SKM-1 treated with dmso at 0.1 percent for 144 hours (cell line): ENCODE measurements around the gene POTEF.
"Not testable (repeated sequence)": the region's sequence is repeated elsewhere in the genome, so short reads cannot be mapped to it uniquely, and the experiment has no call there.

ENCODE experiments used
- DNase-seq: peaks from one replicate; lab custom pipeline; 2025; ENCODE audit not compliant: unreplicated experiment; lab: John Stamatoyannopoulos, UW

POTEF gene

DNA sequence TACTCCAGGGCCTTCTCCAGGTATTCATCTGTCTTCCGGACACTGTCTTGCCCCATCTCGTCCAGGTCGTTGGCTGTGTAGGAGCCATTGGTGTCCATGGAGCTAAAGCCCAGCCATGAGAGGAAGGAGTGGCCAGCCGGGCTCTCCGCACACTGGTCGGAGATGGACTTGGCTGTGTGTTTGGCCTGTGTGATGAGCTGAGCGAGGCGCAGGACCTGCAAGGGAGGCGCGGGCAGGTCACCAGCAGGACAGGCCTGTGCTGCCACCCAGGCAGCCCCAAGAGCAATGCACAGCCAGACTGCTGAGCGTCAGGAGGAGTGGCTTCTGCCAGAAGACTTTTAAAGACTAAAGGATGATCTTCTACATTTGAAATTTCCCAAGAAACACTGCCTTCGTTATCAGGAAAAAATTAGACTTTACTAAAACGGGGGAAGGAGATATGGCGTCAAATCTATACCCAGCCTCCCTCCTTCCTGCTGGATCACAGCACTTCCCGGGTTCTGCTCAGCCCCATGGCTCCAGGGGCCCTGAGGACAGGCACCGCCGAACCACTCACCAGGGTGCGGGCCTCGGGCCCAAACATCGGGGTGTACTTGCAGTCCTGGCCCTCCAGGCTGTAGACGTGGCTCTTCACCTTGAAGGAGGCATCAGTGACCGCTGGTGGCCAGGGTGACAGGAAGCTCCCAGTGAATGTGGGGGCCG, 24.9 kb upstream of the POTEF start:
- not testable (repeated sequence) for DNase-seq

DNA sequence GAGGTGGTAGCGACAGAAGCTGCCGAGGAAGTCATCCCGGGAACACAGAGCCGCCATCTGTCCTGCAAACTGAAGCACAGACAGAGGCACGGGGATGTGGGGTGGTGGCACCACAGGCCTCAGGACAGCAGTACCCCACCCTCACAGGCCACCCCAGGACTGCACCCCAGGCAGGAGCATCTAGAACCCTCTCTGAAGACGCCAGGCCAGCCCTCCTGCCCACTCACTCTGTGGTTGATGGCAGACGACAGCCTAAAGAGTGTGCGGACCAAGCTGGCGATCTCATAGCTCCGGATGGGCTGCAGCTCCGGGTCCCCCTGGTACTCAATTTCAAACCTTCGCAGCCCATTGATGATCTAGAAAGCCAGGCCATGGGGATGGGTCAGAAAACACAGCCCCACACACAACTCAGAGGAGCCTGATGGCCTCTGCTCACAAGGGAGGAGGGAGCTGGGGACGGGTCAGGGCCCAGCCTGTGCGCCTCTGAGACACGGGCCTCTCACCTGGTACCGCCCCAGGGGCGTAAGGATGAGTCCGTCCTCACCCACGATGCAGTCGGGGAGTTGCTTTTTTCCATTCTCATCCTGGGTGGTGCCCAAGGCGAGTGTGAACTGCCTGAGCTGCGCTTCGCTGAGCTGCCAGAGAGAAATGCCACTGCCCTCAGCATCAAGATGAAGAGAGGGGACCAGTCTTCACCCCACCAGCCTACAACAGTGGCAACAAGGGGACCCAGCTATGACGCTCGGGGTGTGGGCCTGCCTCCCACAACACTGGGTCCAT, 24.0 kb upstream of the POTEF start:
- no peak for DNase-seq

DNA sequence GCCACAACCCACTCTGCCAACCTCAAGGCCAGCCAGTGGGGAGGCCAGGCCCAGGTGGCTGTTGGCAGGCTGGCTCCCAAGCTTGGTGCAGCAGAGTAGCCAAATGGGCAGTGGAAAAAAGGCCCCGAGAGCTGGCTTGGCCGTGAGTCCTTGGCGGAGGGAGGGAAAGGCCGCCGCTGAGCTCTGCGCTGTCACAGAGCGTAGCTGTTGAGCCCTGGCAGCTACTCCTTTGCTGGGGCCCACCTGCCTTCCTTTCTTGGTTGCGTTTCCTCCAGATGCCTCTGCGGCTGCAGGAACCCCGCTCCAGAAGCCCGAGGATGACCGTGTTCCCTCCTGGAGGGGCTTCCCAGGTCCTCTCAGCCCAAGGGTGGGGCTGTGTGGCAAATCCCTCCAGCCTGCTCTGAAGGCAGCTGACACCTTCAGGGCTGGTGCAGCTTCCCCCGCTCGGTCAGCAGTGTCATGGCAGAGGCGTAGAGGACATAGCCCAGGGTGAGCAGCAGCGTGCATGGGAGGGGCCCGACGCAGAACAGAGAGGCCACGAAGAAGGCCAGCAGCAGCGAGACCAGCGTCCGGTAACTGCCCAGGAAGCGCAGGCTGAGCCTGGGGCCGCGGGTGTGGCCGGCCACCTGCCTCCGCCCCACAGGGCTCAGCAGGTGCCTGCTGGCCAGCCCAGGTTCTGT, 23.3 kb upstream of the POTEF start:
- not testable (repeated sequence) for DNase-seq

DNA sequence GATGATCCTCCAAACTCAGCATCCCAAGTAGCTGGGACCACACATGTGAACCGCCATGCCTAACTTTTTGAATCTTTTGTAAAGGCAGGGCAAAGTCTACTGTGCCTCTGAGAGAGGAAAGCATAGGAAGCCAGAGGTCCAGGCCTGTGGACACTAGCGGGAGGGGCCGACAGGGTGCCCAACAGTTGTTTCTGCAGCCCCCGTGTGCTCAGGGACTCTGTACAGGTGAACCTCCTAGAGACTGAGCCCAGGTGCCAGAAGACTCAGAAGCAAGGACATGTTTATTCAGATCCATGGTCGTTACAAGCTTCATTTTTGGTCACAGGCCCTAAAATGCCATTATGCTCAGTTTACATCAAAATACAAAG, 22.1 kb upstream of the POTEF start:
- DNase-seq, result not testable (repeated sequence)

DNA sequence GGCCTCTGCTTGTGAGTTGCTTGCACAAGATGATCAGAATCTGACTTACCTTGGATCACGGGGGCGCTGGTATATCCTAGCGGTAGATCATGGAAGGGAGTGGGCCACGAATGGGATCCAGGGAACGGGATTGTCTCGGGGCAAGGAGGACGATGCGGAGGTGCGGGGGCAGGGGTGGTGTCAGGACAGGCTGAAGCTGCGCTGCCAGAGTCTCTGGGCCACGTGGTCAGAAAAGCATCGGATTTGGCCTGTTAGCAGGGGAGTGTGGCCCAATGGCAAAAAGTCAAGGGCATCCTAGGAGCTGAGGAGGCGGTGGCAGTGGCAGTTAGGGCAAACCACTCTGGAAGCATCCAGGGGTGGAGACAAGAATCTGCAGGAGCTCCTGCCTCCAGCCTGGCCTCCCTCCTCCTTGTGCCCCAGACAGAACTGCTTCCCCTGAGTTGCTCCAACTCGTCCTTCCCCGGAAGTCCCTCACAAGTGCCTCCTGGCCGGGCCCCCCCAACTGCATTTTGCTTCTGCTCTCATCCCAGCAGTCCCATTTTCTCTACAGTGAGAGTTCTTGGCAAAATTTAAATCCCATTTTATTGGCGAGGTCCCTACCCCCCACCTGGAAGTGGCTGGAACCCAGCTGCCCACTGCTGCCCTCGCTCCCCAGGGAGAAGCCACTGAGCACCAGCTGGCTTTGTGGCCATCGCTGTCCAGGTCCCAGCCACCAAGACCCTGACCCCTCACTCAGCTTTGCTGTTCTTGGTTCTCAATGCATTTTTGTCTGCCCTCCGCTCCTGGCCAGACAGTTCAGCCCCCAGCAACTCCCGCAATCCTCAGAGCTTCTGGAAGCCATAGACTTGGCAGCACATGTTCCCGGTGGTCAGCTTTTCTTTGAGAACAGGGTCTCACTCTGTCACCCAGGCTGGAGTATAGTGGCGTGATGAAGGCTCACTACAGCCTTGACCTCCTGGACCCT, 21.4 kb upstream of the POTEF start:
- DNase-seq, result no peak

DNA sequence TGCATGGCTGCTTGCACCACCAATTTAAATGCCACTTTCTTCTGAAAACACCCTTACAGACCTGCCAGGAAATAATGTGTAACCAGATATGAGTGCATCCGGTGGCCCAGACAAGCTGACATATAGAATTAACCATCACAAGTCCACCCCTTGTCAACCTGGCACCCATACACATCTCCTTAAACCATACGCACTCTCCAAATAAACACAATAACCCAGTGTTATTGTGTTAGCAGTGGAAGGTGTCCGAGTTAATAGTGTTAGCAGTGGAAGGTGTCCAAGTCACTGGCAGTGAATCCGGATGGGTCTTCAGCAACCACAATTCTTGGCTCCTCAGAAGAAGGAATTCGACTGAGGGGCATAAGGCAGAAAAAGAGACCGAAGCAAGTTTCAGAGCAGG, 19.5 kb upstream of the POTEF start:
- DNase-seq, result not testable (repeated sequence)

DNA sequence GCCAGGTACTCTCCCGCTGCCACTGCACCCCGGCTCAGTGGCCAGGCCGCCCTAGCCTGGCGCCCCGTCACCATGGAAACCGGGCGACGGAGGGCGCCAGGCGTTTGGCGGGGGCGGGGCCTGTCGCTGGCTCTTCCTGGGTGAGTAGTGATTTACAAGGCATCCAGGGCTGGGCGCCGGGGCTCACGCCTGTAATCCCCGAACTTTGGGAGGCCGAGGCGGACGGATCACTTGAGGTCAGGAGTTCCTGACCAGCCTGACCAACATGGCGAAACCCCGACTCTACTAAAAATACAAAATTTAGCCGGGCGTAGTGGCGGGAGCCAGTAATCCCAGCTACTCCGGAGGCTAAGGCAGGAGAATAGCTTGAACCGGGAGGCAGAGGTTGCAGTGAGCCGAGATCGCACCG, 16.0 kb upstream of the POTEF start, which contains the start of gene CCDC74B:
Gene CCDC74B (minus strand): TSS at position 107 of the 409 bp plus-strand sequence. CDS start 116 bp downstream, outside the sequence.
- DNase-seq, result not testable (repeated sequence)

DNA sequence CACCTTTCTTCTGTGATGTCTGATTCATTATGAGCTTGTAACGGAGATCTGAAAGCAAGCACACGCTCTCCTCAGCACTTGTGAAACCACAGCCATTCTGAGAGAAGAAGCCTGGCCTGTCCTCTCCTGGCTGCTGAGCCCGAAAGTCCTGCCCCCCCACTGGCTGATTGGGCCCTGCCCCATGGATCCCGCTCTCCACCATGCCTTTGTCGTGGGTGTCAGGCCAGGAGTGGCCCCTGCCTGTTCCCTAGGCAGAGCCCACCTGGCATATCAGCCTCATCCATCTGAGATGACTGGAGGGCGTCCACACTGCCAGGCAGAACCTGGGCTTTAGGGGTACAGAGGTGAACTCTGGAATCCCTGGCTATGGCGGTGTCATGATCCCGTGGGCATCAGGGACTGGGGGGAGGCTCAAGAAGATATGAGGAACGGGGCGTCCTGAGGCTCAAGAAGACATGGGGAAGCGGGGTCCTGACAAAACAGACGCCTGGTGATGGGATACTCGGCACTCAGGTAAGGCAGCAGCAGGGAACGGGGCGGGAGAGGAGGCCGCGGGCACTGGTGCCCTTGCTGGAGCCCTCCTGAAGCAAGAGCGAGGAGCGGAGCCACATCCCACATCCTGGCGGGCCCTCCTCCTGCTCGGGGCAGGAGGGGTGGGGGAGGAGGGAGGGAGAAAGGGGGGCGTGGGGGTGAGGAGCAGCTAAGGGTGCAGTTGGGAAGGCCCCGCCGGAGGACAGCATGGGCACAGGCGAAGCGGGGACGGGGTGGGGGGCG, 14.4 kb upstream of the POTEF start:
- DNase-seq, result not testable (repeated sequence)

DNA sequence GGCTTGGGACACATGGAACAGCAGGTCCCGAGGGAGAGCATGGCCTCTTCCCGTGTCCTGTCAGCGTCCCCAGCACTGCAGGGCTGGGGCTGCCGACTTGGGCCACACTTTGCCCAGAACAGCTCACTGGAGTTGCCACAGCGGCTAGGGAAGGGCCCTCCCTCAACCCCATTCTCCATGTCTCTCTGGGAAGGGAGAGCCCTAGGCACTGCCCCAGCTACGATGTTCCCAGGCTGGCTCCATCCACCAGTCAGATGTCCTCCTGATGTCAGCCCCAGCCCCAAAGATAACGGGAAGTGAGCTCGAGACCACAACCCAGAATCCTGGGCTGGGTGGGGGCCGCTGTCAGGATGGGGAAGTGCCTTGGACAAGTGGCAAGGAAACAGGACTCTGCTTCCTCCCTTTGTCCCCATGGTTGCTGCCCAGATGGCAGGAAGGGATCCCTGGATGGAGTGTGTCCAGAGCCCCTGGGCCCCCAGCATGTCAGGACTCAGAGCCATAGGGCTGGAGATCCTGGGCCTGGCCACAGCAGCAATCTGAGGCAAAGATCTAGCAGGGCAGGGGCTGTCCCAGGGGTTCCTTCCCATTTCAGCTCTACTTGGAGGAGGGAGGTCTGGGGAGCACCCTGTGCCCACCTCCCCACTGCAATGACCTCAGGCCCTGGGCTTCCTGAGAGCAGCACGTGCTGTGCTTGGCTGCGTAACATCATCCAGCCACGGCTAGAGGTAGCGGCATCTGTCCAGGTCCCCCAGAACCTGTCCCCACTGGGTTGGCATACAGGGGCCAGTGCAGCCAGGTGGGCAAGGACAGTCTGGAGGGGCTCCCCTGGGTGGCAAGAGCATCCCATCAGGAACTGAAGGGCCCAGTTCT, 13.6 kb upstream of the POTEF start:
- not testable (repeated sequence) for DNase-seq

DNA sequence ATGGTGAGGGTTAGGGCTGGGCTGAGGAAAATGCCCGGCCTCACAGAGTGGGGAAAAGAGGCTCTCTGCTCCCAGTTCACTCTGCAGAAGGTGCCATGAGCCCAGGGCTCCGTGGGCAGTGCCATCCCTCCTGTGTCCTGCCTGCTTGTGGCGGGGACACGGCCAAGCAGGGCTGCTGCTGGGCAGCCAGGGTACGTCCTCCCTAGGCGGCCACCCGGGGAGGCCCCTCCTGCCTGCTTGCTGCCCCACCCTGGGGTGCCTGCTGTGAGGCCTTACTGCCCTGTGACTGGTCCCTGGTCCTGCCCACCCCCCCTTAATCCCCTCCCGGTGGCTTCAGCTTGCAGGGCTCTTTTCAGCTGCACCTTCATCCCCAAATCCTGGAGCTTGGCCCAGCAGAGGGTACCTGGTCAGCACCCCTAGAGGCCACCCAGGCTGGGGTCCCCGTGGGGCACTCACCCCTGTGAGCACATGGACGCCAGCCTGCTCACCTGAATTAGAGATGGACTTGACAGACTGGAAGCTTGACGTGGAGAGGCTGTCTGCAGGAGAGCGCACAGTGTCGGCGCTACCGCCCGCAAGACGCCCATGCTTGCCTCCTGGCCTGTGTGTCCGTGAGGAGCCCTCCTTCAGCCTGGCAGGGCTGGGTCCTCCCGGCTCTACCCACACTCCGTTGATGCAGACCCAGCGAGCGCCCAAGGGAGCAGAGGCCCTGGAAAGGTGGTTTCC, 12.8 kb upstream of the POTEF start:
- DNase-seq, result not testable (repeated sequence)

DNA sequence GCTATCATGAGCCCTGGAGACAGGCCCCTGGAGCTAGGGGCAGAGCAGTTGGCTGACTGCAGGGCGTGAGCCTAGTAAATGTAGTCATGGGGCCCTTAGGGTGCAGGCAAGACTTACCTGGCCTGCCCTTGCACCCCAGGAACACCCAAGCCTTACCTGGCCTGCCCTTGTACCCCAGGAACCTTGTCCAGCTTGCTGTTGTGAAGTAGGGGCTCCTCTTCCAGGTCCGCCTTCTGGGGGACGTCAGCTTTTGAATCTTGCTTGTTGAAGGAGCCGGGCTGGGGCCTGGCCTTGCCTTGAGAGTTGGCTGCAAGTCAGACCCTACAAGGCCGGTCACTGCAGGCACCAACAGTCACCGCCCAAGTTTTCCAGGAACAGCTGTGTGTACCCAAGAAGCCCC, 12.0 kb upstream of the POTEF start:
- DNase-seq, result not testable (repeated sequence)

DNA sequence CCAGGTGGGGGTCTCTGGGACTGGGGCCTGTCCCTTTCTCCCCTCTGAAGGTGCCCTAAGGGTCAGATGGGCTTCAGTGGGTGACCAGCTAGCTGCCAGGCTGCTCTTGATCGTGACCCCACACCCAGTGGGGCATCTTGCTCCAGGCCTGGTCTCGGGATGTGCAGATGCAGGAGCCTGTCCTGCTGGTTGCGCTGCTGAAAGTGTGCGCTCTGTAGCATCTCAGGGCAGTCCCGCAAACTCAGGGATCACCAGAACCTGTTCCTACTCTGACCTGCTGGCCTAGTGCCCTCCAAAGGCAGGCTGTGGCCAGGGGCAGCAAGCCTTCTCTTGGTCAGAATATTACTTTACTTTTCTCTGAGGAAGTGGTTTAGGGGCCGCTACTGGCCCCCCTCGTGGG, 11.5 kb upstream of the POTEF start:
- DNase-seq, result not testable (repeated sequence)

DNA sequence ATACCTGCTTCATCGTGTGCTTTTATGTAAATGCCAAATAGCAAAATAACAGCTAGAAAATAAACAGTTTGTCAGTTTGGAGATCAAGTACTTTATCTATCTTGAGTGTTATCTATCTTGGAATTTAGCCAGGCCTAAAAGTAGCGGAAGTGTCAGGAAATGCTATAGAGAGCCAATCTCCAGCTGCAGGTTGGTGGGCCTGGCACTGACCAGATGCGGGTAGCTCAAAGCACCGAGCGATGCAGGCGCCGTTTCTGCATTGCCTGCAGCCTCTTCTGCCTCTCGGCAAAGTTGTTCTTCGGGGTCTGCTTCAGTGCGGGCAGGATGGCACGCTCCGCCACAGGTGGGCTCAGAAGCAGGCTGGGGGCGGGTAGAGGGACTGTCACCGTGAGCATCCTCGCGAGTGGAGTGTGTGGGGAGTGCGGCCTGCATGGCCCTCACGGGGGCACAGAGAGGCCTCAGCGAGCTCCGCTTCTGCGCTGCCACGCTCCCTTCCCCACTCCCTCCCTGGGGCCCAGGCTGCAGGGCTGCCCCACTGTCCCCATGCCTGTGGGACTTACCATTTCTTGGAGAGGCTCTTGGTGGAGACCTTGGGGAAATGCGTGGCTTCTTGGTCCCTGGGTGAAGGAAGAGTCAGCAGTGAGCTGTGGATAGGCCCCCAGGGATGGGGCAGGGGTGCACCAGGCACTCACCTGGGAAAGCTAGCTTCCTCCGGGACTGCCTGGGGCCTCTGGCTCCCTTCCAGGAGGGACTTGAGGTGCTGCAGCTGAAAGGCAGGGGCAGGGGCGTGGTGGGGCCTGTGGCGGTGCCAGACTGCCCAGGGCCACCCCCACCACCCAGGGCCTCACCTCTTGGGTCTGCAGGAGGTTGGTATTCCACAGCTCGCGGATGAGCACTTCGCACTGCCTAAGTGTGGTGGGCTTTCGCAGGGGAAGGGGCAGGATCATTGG, 10.6 kb upstream of the POTEF start:
- not testable (repeated sequence) for DNase-seq

DNA sequence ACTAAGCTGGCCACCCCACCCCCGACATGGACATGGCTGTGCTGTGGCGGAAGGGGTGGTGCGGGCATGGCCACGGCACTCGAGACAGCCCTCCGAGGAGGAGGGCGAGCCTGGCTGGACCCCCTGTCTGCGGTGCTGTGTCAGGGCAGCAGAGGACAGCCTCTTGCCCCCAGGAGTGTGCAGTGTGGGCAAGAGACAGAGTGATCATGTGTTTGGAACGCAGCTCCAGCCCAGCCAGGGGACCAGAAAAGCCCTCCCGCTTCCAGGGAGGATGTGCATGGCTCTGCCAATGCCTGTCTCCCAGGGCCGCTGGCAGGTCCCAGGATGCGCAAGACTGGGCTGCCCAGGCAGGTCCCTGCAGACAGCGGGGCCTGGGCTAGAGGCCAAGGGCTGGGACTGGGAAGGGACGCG, 9.8 kb upstream of the POTEF start:
- not testable (repeated sequence) for DNase-seq

DNA sequence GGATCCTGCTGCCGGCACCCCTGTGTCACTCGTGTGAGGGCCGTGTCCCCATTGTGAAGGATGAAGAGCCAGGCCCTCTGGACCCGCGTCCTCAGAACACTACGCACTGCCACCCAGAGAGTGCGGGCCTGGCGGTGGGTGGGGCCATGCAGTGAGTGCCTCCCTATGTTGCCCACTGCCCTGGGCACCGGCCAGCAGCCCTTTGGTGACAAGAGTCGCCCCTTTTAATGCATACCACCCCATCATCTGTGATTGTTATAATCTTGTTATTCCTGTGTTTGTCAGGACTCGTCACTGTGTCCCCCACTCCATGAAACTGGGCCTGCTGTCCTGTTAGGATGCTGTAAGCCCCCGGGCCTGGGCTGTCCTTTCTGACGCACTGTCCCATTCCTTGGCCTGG, 9.3 kb upstream of the POTEF start:
- DNase-seq, result not testable (repeated sequence)

DNA sequence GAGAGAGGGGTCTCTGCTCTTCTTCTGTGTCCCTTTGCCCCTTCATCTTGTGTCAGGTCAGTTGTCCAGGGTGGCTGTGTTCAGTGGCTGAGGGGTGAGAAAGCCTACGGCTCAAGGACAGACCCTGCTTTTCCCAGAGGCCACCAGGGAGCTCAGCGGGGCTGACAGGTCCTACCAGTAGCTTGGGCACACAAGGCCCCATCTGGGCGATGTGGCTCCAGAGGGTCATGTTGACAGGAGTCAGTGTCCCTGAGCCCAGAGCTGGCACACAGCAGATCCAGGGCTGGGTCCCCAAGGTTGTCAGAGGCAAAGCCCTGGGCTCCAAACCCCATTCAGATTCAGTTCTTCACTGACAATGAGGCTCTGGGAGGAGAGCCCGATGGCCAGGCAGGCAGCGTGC, 8.1 kb upstream of the POTEF start:
- not testable (repeated sequence) for DNase-seq

DNA sequence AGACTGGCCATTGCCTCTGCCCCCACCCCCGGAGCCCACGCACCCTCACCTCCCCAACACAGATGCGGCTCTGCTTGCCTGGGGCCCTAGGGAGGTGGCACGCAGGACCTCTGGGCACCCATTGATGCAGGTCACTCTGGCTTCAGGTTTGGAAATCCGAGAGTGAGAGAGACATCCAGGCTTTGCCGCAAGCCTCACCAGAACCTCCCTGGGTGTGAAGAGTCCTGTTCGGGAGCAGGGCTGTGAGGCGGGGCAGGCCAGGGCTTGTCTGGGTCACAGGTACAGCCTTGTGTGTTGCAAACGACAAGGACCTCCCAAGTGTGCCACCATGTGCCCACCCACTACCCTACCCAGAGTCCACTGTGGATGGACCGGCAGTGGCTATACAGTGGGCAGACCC, 7.5 kb upstream of the POTEF start:
- DNase-seq, result not testable (repeated sequence)
